HG03064 (cell line): ENCODE data around the gene PSMD6.

Experiments used
- ATAC-seq: cut with Tn5 transposase; IDR thresholded peaks from one replicate; pipeline ENCODE4 v1.9.1; 2021; ENCODE audit warnings: low read depth; ENCODE audit not compliant: unreplicated experiment

Gene PSMD6

DNA sequence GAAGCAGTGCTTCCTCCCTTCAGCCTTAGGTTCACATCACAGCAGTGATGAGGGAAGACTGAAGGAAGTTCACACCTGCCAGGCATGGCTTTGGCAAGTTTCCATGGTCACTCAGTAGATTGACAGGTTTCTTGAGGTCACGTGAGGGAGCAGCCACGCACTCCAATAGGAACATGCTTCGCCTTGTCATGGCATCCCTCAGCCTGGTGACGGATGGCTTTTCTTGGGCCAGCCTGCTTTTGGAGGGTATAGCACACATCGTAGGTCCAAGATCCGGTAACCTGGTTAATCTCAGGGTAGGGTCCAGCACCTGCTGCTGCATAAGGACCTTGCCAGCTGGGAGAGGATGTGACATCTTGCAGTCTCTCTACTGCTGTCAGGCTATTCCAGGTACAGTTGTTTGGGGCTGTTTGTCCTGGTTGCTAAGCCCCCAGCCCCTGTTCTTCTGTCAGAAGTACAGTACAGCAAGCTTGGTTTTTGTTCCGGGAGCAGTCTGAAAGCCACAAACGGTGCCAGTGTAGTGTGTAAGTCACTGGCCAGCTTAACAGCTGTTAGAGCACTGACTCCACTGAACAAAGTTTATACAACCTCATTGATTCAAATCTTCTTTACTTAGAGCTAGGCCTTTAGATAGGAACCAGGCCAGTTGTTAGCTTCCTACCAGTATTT lies 42.3 kb downstream of the PSMD6 start:
- no peak for ATAC-seq

DNA sequence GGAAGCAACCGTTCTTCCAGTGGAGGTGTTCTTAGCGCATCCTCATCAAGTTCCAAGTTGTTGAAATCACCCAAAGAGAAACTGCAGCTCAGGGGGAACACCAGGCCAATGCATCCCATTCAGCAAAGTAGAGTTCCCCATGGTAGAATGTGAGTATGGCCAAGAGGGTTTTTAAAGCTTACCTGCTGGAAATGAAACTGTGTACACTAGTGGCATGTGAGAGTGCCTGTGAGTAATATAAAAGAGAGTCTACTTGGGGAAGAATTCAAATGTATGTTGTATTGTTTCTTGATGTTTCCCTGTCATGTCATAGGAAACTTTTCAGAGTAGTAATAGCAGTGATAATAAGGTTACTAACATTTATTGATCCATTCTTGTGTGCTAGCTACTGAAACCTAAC lies 43.3 kb downstream of the PSMD6 start:
- no peak for ATAC-seq

DNA sequence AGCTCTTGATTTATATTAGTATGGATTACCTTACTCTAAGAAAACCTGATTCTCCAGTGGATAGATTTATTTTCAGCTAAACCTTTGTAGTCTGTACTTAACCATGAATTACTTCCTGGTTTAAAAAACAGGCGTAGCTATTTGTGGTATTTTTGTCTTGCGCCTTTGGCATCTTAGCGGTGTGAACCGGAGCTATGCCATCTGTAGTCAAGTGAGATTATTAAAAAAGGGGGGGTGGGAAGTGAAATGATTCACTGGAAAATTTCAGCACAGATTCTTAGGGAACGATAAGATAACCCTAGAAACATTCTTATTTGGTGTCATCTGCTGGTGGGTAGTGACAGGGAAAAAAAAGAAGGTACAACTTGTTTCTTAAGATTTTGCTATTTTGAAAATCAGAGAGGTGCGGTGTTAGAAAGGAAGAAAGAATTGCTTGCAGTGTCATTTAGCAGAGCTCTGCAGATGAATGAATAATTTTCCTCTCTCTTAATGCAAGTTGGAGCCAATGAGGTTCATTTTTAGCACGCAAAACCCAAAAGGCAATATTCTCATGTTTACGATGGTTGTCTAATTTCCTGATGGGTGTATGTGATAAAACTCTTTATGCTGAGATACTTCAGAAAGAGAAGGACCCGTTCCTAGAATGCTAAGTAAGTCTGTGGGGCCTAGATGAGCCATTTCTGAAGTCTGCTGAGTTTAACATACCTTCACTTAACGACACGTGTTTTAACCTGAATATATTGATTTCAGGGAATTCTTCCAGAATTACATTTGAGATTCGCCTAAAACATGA lies 44.0 kb downstream of the PSMD6 start:
- ATAC-seq, result no peak

DNA sequence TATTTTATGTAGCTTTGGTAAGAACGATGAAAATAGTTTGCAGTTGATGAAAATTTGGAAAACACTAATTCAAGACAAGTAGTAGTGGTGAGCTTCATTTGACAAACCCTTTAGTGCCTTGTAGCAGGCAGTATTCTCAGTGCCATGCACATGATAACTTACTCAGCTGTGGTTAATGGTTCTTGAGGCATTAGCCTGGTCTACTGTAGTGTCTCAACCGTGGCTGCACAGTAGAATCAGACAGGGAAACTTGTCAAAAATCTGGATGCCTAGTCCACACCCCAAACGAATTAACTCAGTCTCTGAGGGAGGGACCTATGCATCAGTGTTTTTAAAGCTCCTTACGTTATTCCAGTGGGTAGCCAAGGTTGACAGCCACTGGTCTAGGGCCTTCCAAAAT lies 45.4 kb downstream of the PSMD6 start:
- no peak for ATAC-seq

DNA sequence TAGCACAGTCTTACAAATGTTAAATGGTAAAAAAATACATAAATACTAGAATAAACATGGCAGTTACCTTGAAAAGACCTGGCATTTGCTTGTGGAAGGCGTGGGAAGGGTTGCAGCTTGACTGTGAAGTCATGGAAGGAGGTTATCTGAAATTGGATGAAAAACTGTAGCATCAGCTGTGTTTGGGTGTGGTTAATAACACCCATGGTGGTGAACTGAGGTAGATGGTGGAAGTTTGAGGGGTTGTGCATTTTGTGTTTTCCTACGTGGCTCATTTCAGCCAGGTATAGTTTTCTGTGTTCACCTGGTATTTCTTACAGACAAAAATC lies 46.5 kb downstream of the PSMD6 start:
- ATAC-seq, result no peak

DNA sequence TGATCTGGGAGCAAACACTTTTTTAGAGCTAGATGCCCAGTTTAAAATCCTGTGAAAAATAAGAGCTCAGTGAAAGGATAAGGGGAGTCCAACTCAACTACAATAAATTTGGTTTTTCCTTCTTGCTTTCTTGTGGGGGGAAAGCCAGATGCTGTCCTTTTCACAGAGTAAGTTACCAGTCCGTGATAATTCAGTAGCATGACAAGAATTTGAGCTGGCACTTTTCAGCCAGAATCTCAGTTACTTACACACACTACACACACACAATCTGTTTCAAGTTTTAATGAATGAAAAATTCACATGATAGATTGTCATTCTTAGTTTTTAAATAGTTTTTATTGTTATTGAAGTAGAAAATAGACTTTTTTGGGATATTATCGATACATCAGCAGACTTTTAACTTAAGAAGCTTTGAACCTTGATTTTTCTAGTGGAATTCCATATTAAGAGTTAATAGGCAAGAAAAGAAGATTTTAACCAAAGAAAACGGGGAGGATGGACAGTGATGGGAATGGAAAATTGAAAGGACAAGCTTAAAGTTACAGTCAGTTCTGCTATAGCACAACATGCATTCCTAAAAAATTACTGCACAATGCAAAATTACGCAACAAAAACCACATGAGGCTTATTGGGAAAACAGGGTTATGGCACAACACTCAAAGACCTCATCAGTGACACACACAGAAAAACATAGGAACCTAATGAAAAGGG lies 47.0 kb downstream of the PSMD6 start:
- no peak for ATAC-seq

DNA sequence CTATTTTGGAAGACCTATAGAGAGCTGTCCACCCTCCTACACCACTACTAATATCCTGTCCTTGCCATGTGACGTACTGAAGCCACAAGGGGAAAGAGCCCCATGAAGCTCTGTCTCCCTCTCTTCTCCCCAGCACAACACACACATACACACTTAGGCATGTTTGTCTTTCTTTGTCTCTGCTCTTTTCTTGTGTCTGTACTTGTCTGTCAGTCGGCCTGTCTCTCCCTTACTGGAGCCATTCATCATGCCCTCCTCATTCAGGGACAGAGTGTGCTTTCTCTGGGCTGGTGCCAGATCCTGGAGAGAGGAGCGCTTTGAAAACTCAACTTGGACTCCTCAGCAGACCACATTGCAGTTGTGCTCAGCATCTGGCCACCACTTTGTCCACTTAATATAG lies 47.6 kb downstream of the PSMD6 start:
- no peak for ATAC-seq

DNA sequence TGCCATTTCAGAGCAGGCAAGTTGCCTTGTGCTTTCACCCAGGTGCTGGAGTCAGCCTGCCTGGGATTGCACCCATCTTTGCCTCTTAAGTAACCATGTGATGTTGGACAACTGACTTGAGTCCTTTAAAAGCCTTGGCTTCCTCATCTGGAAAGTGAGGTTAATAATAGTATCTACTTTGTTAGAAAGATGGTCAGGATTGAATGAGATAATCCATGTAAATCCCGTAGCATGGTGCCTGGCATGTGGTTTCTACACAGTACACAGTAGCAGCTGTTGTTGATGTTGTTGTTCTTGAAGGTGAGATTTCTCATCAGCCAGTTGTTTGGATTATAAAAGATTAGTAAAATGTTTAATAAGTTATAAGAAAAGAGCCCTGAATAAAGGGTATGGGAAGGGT lies 48.8 kb downstream of the PSMD6 start:
- ATAC-seq, result no peak

DNA sequence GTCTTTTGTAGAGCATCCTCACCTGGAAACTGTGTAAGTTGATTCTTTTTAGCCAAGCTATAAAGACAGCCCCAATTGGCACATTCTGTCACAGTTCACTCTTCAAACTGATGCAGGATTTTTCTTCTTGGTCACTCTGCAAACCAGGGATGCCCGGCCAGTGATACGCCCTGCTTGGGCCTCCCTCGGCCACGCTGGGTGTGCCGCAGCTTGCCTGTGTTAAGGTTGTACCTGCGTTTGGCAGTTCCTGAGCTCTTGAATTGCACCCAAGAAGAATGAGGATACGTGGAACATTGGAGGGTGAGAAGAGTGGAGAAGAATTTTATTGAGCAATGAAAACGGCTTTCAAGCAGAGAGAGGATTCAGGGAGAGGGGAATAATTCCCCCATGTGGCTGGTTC lies 49.9 kb downstream of the PSMD6 start:
- ATAC-seq, result no peak

DNA sequence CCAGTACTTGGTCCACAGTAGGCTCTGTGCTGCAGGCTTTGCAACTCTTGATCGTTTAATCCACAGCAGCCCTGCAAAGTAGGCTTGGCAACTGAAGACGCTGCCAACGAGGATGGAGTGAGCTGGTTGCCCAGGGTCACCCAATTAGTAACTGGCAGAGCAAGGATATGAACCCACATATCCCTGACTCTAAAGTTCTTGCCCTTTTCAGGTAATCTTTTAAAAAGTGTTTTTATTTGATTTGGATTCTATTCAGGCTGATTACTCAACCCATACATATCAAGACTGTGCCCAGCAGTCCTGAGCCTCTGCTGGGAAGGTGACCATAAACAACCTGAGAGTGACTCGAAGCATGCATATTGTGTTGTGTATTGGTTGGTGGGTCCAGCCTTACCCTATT lies 50.3 kb downstream of the PSMD6 start:
- no peak for ATAC-seq

DNA sequence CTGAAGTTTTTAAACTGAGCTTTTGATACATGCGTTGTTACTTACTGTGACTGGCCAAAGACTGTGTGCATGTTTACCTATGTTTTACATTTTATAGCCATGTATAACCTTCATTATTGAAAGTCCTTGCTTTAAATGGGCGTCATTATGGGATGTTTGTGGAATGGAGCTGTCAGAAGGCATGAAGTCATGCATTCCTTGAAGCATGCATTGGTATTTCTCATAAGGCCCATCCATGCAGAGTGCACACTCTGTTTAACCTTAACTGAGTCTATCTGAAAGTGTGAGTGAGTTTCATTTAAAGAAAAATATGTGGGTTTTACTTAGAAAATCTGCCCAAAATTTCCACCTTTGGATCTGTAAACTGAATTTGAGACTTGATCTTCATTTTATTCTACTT lies 51.1 kb downstream of the PSMD6 start:
- ATAC-seq, result no peak

DNA sequence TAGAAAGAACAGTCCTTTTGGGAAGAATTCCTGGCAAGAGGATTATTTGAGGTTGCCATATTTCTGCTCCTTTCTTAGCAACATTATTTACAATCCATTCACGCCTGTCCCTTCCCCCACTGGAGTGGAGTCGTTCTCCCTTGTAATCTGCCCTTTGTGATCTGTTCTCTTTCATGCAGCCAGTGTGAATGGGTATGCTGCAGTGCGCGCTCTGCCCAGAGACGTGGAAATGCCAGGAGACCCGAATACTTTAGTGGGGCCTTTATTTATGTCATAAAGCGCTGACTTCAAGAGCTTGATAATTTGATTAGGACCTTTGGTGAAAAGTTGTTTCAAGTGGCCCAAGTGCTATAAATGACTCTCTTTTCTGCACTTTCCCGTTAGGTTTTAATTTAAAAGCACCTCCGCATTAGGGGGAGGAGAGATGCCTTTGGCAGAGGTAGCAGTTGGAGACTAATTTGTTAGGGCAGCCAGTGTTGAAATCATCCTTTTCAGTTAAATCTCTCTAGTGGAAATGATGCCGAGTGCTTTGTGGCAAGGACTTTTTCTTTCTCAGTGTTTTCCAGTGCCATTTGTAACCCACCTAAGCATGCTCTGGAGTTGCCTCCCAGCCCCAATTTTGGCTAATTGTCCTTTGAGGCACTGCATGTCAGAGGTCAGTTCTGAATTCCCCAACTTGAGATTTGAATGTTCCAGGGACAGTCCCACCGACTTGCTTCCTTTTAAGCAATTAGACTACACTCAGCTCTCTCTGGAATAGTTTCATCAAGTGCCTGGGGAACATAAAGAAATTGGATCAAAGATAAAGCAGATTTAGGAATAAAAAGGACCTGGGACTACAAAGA lies 52.4 kb downstream of the PSMD6 start:
- no peak for ATAC-seq

DNA sequence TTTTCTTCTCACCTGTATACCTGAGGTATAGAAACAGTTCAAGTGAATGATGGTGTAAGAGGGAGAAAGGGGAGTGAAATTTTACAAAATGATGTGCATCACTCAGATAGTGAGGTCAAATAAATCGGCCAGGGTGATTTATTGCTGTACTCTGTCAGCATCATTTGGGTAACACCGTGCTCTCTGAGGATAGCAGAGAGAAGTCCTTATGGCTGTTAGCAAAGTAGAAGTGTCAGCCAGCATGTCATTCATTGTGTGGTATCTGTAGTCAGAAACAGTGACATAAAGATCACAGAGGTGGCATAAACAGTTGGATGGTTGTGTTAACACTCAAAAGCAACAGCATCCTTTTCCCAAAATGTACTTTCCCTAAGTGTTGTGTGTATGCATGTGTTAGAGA lies 53.4 kb downstream of the PSMD6 start:
- no peak for ATAC-seq

DNA sequence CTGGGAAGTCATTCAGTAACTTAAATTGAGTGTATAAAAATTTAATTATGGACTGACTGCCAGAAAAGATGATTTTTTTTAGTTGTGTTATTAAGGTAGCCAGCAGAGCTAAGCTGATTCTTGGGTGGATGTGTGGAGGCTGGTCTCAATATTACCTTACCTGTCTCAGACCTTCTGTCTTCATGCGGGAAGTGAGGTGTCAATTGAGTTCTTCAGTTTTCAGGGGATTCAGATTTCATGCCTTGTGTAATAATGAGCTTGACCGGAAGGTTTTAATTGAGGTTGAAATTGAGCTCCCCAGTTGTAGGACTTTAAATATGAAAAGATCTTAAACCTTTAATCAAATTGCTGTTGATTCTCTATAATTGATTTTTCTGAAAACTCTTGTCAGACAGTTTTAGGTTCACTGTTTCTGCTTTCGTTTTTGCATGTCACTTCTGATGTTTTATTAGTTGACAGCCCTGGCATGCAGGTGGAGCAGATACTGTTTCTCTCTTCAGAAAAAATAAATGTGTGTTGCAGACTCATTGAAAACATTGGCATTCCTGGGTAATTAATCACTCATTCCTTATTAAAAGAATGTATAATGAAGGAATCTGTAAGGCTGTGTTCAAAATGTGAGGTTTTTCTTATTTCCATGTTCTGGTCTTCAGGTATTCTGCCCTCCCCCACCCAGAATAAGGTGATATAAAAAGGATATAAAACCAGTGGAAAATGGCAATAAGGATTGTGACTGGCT lies 54.5 kb downstream of the PSMD6 start:
- ATAC-seq, result peak; percentile 41

DNA sequence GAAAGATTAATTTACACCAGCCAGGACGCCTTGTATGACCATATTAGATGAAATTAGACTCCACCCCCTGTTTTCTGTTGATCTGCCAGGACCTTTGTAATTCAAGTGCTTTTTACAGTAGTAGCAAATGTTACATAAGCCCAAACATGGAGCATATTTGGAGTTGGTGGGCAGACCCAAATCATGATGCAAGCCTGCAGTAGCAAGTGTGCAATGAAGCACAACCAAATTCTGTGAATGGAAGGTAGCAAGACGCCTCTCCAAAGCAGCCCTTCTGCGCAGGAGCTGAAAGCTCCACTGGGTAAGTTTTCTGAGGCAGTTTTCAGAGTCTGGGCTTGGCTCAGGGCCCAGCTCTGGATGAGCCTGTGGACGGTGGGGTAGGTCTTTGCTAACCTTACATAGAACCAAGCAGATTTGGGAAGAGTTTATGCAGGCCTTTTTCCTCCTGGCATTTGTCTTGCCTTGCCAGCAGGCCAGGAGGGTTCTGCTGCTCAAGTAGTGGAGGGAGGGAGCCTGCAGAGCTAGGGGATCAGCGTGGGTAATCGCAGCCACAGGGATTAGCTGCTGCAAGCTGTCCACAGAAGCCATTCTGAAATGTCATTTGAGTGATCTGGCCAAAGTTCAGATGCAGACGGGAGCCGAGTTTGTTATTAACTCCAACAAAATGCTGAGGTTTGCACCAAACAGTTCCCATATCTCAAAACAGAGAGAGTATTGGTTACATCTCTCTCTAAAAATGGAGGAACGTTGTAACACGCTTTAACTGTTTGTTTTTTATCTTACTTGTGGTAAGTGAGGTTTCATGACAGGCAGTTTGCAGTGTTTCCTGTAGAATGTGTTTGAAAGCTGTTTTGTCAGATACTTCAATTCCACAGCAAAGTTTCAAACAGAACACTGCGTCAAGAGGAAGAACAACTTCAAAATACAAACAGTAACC lies 55.4 kb downstream of the PSMD6 start:
- peak; percentile 66 for ATAC-seq

DNA sequence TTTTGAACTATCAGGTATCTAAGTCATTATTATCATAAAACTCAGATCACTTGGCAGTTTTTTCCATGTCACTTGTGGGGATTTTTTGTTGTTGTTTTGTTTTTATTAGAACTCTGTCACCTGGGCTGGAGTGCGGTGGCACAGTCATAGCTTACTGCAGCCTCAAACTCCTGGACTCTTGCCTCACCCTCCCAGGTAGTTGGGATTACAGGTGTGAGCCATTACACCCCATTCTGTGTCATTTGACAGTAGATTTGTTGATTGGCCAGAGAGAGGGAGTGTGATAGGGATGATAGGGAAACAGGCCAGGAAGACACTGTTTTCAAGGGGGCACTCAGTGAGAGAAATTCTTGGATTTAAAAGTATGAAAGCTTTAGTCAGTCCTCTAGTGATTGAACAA lies 56.4 kb downstream of the PSMD6 start:
- no peak for ATAC-seq

DNA sequence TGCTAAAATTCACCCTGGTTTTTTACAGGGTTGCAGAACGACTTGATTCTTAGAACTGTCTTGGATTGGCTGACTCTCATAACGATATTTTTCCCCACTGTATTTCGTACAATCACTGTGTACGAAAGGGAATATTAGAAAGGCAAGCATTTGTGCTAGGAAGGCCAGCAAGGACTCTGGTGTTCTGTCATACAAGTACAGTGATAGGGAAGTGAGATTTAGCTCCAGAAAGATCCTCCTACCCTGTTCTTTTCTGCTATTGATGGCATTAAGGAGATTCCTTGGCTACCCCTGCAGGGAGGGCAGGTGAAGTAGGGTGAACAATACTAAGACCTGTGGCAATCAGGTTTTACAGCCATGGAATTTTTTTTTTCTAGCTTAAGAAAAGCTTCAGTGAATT lies 57.3 kb downstream of the PSMD6 start:
- ATAC-seq, result no peak

DNA sequence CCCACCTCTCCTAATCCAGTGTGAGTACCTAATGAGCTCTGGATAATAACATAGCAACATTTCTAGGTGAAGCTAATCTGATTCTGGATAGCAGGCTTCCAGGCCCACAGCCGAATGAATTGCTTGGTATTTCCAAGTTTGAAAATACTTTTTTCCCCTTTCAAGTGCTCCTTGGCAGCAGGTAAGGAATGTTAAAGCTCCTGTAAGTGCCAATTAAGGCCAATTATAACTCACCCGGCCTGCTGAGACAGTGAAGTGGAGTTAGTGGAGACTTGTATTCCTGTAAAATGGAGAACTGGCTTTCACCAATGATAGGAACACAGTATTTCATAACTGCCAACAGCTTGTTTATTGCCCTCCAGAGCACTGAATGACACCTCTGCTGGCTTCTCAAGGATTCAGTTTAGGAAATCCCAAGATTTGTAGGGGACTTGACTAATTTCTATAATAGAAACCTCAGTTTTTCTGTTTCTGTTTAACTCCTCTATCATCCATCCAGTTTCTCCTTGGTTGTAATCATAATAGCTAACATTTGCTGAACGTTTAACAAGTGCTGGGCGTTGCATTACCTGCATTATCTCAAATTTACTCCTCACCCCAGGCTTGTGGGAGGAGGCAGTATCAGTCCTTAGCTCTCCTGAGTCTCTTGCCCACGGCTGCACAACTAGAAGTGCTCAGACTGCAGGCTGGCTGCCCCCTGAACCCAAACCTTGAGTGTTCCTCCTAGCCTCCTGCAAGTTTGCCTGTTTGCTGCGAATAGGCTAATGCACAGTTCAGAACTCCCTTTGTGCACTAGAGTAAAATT lies 58.4 kb downstream of the PSMD6 start:
- ATAC-seq, result no peak
